ENCODE measurements around the gene ZSCAN22.
A peak's percentile ranks its signal among the peaks of the same experiment; 100 is the strongest.
"Not testable (repeated sequence)": the region's sequence is repeated elsewhere in the genome, so short reads cannot be mapped to it uniquely, and the experiment has no call there.

ZSCAN22 gene

DNA sequence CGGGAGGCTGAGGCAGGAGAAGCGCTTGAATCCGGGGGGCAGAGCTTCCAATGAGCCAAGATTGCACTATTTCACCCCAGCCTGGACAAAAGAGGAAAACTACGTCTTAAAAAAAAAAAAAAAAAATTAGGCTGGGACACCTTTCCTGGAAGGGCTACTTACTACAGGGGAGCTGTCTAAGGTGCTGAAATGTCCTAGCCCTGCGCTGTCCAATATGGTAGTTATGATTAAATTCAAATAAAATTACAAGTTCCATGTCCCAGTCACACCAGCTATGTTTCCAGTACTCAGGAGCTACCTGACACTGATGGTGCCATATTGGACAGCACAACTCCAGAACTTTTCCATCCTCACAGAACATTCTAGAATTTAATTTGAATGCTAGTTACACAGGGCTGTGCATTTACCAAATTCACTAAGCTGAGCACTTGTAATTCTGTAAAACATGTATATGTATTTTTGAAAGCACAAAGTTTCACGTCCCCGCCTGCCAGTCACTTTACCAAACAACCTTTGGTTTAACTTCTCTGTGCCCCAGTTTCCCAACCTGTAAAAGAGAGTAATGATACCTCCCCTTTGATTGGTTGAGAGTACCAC is 9.2 kb upstream of the ZSCAN22 start:
- DNase-seq (ENCODE audit: low read depth in 2 of 2): no peak

DNA sequence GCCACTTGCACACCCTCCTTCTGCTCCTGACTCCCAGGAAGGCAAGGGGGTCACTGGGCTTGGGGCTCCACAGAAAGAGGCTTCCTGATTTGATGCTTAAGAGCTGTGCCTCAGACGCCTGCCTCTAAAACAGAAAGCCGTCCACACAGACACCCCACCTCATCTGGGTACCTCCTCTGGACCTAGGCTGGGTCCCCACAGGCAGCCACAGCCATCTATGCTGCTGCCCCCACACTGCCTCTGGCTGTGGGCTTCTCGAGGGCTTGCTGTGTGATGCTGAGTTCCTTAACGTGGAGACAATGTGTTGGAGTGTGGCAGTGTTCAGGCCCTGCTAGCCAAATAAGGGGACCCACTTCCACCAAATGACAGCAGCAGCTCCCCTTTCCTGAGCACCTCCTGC is 8.5 kb upstream of the ZSCAN22 start:
- no peak for DNase-seq (ENCODE audit: low read depth in 2 of 2)

DNA sequence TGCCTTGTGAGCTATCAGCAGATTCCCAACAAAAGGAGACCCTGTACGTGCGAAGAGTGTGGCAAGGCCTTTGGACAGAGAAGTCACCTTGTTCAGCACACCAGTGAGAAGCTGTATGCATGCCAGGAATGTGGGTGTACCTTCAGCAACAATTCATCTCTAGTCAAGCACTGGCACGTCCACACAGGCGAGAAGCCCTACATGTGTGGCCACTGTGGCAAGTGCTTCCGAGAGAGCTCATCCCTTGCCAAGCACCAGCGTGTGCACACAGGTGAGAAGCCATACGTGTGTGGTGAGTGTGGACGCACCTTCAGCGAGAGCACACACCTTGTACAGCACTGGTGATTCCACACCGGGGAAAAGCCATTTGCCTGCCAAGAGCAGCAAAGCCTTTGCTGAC is 7.6 kb upstream of the ZSCAN22 start:
- no peak for DNase-seq (ENCODE audit: low read depth in 2 of 2)

DNA sequence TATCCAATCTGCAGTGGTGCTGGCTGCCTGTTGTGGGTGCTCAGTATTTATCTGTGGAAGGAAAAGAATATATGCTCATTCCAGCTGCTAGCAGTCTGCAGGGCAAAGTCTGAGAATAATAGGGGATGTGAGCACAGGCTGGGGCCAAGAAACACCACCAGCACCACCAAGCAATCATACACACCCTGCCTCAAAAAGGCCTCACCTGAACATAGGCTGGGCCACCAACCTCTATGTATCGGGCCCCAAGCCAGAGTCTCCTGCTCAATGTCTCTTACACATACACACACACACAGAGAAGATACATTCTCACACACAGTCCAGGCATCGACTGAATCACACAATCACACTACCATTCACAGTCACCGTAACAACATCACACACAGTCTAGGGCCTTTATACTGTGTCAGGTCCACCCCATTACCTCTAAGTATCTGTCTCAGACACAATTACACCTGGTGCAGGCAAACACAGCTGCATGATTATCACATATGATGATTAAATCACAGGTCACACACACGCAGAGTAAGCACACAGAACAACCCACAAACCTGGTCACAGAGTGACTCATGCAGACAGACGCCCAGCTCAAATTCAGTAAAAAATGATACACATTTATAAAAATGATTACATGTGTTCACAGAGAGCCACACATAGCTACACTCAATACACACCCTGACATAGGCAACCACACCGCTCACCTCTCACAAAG is 1.3 kb upstream of the ZSCAN22 start:
- DNase-seq (ENCODE audit: low read depth in 2 of 2): no peak

DNA sequence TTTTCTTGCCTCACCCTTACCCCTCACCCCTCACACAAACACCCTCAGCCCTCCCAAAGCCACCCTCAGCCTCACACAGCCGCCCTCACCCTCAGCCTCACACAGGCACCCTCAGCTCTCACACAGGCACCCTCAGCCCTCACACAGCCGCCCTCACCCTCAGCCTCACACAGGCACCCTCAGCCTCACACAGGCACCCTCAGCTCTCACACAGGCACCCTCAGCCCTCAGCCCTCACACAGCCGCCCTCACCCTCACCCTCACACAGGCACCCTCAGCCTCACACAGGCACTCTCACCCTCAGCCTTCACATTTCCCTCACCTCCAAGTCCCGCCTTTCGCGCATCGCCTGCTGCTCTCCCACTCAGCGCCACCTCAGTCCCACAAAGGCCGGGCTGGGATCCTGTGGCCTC is 287 bp upstream of the ZSCAN22 start:
- DNase-seq (ENCODE audit: low read depth in 2 of 2): no peak

DNA sequence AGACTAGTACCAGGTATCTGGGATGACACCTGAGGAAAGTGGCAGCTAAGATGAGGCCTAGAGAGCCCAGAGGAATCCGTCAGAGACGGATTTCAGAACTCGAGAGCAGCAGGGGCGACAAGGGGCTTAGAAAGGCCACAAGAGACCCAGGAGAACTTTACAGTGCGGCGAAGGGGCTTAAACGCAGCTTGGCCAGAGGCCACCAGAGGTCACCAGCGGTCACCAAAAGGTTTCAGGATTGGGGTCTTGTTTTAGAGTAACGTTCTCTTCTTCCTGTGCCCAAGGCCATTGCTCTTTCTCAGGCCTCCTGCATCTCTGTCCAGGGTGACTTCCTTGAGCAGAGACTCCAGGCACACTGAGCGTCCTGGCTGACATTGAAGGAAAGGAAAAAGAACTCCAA is 2.2 kb downstream of the ZSCAN22 start:
- DNase-seq (ENCODE audit: low read depth in 2 of 2): no peak

DNA sequence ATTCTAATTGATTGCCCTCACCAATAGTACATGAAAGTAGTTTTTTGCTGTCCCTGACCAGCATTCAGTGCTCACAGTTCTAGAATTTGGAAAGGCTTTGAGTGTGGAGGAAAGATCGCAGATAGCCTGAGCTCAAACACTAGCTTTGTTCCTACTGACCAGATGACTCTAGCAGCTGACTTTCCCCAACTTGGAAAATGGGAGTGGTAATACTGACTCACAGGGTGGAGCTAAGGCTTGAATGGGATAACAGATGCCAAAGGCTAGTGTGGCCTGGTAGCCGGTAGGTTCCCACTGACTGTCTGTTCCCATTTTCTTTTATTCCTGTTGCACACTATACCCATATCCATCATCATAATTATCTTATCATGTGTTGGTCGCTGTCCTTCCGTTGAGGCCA is 3.7 kb downstream of the ZSCAN22 start:
- no peak for DNase-seq (ENCODE audit: low read depth in 2 of 2)

DNA sequence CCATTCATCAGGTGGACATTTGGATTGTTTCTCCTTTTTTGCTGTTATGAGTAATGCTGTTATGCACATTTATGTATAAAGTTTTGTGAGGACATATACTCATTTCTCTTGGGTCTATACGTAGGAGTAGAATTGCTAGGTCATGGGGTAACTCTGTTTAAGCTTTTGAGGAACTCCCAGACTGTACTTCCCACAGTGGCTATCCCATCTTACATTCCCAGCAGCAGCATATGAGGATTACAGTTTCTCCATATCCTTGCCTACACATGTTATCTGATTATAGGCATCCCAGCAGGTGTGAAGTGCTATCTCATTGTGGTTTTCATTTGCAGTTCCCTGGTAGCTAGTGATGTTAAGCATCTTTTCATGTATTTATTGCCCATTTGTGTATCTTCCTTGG is 5.9 kb downstream of the ZSCAN22 start:
- DNase-seq (ENCODE audit: low read depth in 2 of 2): no peak

DNA sequence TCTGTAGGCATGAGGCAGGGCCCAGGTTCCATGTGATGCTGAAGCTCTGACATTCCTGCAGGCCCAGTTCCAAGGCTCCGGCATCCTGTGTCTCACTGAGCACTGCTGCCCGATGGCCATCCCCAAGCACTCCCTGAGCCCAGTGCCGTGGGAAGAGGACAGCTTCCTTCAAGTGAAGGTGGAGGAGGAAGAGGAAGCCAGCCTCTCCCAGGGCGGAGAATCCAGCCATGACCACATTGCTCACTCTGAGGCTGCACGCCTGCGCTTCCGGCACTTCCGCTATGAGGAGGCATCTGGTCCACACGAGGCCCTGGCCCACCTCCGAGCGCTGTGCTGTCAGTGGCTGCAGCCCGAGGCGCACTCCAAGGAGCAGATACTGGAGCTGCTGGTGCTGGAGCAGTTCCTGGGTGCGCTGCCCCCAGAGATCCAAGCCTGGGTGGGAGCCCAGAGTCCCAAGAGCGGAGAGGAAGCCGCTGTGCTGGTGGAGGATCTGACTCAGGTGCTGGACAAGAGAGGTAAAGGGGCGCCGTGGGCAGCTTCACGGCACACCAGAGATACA is 8.0 kb downstream of the ZSCAN22 start:
- DNase-seq (ENCODE audit: low read depth in 2 of 2): no peak

DNA sequence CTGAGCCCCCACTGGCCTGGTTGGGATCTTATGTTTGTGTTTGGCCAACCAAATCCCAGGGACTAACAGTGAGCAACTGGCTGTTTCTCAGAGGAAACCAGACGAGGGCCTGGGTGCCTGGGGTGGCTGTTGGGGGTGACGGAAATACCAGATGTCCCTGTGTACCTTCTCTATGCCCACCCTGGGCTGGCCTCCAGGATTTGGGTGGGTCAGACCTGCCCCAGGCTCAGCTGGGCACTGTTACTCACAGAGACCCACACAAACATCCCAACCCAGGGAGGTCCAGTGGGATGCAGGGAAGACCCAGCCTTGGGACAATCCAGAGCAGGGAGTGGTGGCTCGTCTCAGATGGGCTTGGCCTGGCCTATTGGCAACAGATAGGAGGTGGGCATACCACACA is 8.8 kb downstream of the ZSCAN22 start:
- no peak for DNase-seq (ENCODE audit: low read depth in 2 of 2)

DNA sequence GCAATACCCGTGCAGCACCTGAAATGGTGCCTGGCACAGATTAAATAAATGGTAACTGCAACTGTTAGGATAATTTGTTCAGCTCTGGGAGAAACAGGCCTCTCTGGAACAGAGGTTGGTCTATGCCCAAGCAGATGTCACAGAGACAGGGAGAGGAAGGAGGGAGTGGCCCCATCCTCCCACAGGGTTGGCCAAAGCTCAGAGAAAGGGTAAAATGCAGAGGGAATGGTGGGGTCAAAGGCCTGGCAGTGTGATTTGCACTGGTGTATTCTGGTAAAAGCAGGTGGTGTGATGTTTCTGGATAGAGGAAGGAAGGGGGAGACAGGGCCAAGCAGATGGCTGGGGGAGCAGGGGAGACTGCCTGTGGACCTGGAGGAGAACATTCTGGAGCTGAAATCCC is 9.4 kb downstream of the ZSCAN22 start:
- DNase-seq (ENCODE audit: low read depth in 2 of 2): no peak

DNA sequence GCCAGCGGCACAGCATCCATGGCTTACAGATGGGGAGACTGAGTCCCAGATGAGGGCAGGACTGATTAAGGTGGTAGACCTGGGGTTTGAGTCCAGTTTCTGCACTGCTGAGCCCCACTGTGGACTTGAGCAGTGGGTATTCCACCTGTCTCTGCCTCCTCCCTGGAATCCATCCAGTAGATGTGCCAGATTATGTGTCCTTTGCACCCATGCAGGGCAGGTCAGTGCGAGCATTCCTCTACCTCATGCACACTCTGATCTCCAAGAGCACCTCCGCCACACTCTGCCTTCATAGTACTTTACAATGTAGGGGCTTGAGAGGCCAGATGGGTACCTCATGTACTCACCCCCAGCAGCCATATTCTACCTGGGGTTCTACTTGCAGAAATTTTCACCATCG is 10.0 kb downstream of the ZSCAN22 start:
- DNase-seq (ENCODE audit: low read depth in 2 of 2): no peak

DNA sequence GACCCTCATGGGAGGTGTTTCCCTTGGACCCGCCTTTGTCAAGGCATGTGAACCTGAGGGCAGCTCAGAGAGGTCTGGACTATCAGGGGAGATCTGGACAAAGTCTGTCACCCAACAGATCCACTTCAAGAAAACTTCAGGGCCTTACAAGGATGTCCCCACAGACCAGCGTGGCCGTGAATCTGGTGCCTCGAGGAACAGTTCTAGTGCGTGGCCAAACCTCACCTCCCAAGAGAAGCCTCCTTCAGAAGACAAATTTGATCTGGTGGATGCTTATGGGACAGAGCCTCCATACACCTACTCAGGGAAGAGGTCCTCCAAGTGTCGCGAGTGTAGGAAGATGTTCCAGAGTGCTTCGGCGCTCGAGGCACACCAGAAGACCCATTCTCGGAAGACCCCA is 11.5 kb downstream of the ZSCAN22 start:
- no peak for DNase-seq (ENCODE audit: low read depth in 2 of 2)

DNA sequence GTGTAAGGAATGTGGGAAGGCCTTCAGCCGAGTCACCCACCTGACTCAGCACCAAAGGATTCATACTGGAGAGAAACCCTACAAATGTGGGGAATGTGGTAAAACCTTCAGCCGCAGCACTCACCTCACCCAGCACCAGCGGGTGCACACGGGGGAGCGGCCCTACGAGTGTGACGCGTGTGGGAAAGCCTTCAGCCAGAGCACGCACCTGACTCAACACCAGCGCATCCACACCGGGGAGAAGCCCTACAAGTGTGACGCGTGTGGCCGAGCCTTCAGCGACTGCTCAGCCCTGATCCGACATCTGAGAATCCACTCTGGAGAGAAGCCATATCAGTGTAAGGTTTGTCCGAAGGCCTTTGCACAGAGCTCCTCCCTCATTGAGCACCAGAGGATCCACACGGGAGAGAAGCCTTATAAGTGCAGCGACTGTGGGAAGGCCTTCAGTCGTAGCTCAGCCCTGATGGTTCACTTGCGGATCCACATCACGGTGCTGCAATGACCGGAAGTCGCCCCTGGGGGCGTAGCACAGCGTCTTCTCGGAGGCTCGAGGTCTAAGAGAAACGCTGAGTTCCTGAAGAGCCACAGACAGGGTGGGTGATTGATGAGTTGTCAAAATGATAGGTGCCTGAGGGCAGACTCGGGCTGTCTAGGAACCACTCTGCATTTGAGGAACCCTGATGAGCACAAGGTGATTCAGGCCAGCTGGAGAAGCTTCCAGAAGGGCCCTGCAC is 12.2 kb downstream of the ZSCAN22 start:
- DNase-seq (ENCODE audit: low read depth in 2 of 2): no peak

DNA sequence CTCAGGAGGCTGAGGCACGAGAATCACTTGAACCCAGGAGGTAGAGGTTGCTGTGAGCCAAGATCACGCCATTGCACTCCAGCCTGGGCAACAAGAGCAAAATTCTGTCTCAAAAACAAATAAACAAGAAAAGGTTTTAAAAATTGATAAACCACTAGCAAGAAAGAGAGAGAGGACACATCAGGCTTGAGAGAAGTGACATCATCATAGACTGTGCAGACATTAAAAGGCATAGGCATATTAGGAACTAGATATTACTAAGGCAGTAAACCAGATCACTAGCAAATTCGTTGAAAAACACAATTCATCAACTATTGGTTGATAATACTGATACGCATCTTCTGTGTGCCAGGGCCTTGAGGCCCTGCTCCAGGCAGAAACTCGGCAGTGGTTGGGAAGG is 18.8 kb downstream of the ZSCAN22 start:
- DNase-seq (ENCODE audit: low read depth in 2 of 2): no peak

DNA sequence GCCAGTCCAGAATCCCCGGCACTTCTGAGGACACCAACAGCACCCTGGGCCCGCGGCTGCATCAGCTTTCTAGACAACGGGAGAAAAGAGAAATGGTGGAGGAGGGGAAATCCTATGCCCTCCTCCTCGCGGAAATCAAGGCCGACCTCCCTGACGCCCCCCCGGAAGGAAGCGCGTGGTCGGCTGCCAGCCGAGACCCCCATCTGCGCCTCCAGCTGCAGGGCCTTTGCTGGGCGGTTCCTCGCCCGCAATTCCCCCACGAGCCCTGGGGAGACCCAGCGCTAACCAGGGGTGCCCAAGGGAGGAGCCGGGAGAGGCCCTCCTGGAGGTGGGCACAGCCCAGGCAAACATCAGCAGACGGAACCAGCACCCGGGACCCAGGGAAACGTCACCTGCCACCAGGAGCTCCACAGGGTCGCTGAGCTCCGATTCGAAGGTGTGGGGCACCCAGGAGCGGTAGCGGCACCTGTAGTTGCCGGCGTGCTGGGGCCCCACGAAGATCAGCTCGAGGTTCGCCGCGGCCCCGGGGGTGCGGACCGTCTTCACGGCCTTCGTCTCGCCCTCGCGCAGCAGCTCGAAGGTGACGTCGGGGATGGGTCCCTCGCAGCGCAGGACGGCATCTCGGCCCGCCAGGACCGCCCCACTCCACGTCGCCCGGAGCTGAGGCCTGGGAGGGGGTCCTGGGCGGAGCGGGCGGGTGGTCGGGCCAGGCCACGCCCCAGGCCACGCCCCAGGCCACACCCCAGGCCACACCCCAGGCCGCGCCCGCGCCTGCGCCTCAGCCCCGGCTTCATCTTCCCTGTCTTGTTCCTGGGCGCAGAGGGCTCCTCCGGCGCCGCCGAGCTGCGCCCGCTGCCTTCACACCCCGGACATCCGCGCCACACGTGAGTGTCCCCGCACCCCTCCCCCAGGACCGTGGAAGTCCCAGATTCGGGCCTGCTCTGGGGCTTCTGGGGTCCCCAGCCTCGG is 20.5 kb downstream of the ZSCAN22 start:
- peak; percentile 43 to 46 for DNase-seq (ENCODE audit: low read depth in 2 of 2)

DNA sequence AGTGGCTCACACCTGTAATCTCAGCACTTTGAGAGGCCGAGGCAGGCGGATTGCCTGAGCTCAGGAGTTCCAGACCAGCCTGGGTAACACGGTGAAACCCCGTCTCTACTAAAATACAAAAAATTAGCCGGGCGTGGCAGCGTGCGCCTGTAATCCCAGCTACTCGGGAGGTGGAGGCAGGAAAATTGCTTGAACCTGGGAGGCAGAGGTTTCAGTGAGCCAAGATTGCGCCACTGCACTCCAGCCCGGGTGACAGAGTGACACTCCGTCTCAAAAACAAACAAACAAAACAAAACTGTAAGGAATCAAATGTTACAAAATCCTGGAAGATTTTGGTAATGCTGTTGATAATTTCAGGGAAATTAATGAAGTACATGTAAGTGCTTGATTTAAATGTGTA is 21.3 kb downstream of the ZSCAN22 start:
- not testable (repeated sequence) for DNase-seq (ENCODE audit: low read depth in 2 of 2)

DNA sequence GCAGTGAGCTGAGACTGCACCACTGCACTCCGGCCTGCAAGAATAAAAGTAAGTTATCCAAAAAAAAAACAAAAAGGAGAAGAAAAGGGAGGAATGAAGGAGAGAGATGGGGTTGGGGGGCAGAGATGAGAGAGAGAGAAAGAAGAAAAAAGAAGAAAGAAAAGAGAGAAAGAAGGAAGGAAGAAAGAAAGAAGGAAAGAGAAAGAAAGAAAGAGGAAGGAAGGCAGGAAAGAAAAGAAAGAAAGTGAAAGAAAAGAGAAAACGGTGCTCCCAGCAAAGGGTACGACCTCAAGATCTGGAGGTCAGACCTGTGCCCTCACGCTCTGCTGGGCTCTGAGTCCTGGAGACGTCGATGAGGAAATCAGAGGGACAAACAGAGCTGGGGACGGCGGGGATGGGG is 22.8 kb downstream of the ZSCAN22 start:
- no peak for DNase-seq (ENCODE audit: low read depth in 2 of 2)

DNA sequence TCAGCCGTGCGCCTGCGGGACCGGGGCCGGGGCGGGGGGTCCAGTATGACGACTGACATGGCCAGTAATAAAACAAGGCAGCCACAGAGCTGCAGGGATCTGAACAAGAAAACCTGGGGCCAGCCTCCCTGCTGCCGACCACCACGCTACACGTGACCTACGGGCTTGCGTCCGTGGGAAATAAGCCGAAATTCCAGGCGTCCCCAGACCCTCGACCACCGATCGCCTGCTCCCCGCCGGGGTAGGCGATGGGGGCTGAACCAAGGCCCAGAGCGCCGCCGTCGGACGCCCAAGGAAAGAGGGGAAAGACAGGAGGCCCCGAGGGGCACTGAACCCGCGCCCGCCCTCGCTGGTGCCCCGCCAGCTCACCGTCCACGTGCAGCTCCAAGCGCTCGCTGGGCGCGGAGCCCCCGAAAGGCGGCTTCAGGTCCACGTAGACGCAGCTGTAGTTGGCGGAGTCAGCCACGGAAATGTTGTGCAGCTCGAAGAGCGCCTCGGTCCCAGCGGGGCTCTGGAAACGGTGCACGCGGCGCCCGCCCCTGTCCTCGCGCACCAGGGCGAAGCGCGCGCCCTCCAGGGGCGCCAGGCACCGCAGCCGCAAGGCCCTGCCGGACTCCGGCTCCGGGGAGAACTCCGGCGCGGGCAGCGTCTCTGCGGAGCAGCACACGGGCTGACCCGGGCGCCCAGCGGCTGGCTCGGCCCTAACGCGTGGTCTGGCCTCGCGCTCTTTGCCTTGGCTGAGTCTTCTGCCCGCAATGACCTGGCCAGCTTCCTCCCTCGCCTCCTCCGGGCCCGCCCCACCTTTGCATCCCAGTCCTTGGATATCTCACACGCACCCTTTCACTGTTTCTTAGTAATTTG is 23.4 kb downstream of the ZSCAN22 start:
- no peak for DNase-seq (ENCODE audit: low read depth in 2 of 2)

DNA sequence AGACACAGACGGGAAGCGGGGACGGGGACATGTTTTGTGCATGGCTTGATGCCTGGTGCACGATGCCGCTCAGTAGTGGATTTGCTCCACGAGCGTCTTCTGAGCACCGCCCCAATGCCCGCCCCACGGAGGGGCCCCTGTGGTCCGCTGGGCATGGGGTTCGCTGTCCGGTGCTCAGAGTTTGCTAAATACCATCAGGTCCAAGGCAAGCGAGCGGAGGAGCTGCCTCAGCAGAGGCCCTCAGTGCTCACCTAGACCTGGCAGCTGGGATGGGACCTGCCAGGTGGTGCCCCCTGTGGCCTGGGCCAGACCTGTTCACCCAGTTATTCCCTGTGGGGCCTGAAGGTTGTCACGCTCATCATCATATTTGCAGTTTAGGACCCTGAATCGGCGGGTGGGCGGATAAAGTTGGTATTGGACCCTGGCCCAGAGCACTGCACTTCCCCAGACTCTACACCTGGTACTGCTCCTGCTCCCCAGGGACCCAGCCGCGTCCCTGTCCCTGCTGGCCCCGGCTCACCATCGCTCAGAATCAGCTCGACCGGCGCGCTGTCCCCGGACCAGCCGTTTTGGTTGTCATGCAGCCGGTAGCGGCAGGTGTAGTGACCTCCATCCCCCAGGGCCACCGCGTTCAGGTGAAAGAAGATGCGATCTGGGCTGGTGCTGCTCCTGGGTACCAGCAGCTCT is 24.2 kb downstream of the ZSCAN22 start:
- DNase-seq (ENCODE audit: low read depth in 2 of 2): no peak

All from activated CD8-positive, alpha-beta memory T cell treated with anti-CD3 and anti-CD28 coated beads for 4 hours (primary cell).